RPMI7951 (cell line): ENCODE results near the gene ZFYVE28. TPM values are rescaled to one million over a fixed set of nuclear protein-coding genes. Genes with fewer than 3 reads are reported as not detected.

ENCODE experiments used
- DNase-seq: peaks from one replicate; pipeline ENCODE4 v3.0.0-alpha.2; 2012; ENCODE audit warnings: low read depth
- total RNA-seq: library from RNA; depleted of rRNA; stranded (reverse); fragments of >200 nt; shearing (Covaris generic); gene quantifications from 2 replicates; pipeline ENCODE4 v1.2.3, GENCODE V29; 2014

The ZFYVE28 gene
- total RNA-seq, 1 experiment from 2014 or later, result 4.2 TPM

GRCh38 chr4:2428496-2429213, 10.2 kb upstream of the ZFYVE28 start:
- no peak for DNase-seq

GRCh38 chr4:2427383-2428334, 9.2 kb upstream of the ZFYVE28 start:
- DNase-seq, result no peak

GRCh38 chr4:2426711-2427275, 8.3 kb upstream of the ZFYVE28 start:
- no peak for DNase-seq

GRCh38 chr4:2426069-2426397, 7.6 kb upstream of the ZFYVE28 start:
- no peak for DNase-seq

- DNase-seq, result no peak
These were observed 7.1 kb upstream of the ZFYVE28 start for GRCh38 chr4:2425386-2426068.

- no peak for DNase-seq
These were observed 6.1 kb upstream of the ZFYVE28 start for GRCh38 chr4:2424581-2424980.

- DNase-seq, result no peak
These were observed 5.2 kb upstream of the ZFYVE28 start for GRCh38 chr4:2423695-2424094.

GRCh38 chr4:2423066-2423465, 4.6 kb upstream of the ZFYVE28 start:
- DNase-seq, result no peak

GRCh38 chr4:2421928-2422327, 3.5 kb upstream of the ZFYVE28 start:
- no peak for DNase-seq

- no peak for DNase-seq
These were observed 1.4 kb upstream of the ZFYVE28 start for GRCh38 chr4:2419814-2420213.

- DNase-seq, result peak; percentile 90
These were observed 466 bp upstream of the ZFYVE28 start, which contains the start of gene CFAP99 for GRCh38 chr4:2418650-2419571. Gene CFAP99, plus strand, starts transcription at chr4:2418955.

GRCh38 chr4:2417226-2417764, 1.1 kb downstream of the ZFYVE28 start:
- DNase-seq, result no peak

- DNase-seq, result peak; percentile 49
These were observed 1.8 kb downstream of the ZFYVE28 start for GRCh38 chr4:2416564-2417225.

- no peak for DNase-seq
These were observed 2.4 kb downstream of the ZFYVE28 start for GRCh38 chr4:2415881-2416563.

- no peak for DNase-seq
These were observed 3.2 kb downstream of the ZFYVE28 start for GRCh38 chr4:2415213-2415612.

GRCh38 chr4:2413821-2414610, 4.4 kb downstream of the ZFYVE28 start:
- no peak for DNase-seq

GRCh38 chr4:2412885-2413716, 5.3 kb downstream of the ZFYVE28 start:
- peak; percentile 99 for DNase-seq

- DNase-seq, result no peak
These were observed 5.9 kb downstream of the ZFYVE28 start for GRCh38 chr4:2412534-2412884.
